NCI-H187 (cell line): Measurements from ENCODE around the gene AMER3.
A peak's percentile ranks its signal among the peaks of the same experiment; 100 is the strongest.
"Not testable (repeated sequence)": the region's sequence is repeated elsewhere in the genome, so short reads cannot be mapped to it uniquely, and the experiment has no call there.

Experiments used
- DNase-seq, 2 experiments: peaks; one replicate each; lab custom pipeline; 2025; lab: John Stamatoyannopoulos, UW

AMER3 gene, protein sequence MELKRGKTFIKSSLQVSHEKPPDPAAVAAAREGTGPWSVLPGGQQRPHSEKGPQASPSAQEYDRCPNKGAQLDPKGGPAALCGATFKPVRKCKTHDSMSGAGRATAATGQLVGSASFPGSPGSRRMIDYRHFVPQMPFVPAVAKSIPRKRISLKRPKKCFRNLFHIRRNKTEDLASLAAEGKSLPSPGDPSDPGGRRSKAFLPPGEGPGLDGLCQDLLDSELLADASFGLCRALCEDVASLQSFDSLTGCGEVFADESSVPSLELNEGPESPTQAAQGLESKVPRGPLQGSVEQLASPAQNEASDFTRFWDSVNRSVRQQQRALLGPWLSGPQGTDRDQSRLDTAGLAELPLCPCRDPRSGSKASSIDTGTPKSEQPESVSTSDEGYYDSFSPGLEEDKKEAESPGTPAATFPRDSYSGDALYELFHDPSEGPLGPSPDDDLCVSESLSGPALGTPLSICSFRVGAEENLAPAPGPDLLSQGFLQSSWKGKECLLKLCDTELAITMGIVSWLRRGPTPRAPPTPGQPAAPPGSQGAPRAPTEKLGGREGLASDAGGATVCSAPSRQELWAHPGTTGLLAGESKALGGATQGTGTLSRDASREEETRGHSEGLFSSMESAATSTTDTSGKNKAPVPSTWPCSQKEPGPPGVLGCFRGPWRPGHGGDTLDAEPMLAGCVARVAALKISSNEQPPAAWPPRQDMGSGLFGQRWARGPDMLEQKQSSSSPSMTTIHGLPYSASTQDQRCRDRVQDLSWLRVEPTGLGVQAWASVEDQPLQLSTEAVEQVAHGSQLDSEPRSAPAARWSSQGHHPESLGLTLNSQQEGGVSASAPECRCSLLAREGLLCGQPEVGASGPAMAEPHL

DNA sequence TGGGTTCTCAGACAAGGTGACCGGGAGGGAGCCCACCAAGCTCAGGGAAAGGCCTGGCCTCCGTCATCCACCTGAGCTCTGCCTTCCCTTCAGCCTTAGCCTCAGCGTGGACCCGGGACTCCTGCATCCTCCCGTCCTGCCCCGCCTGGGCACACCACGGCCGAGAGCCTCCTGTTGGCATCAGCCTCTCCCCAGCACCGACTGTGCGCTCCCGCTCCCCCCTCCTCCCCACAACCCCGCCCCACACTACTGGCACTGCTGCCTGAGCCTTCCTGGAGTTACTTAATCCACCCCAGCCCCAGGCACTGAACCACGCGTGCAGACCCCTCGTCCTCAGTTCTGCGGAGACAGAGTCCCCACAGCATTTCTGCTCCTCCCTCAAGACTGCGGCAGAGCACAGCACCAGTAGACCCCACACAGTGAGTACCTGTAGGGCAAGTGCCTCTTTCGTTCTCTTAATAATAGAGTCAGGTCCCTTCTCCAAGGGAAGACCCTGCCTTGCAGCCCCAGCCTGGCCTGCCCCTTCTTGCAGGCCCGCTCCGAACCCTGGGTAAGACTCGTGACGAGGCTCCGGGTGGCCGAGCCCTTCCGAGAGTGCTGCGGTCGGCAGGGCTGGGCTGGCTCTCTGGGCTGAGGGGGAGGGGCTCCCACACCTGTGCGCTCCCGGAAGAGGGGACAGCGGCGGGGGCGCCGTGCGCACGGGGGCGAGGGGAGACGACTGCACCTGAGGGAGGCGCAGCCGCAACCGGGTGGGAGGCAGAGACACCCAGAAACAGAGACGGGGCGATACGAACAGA, at the start of gene AMER3:
Gene AMER3 (plus strand): TSS at position 285 of the 797 bp plus-strand sequence. CDS start 6,533 bp downstream, outside the sequence.
- DNase-seq, result peak; percentile 24 to 35

DNA sequence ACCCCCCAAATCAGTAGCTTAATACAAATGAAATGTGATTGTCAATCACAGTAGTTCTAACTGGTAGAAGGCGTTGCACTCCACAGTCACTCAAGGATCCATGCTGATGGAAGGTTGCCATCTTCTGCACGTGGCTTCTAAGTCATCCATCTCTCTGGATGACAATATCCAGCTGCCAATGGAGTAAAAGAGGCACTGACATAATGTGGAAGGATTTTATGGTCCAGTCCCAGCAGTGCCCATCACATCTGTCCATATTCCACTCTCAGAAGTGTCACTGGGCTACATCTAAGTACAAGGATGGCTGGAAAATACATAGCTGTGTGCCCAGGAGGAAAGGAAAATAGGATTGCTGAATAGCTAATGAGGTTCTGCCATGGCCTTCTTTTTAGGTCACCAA, 40.5 kb upstream of the AMER3 start:
- DNase-seq, result not testable (repeated sequence)

DNA sequence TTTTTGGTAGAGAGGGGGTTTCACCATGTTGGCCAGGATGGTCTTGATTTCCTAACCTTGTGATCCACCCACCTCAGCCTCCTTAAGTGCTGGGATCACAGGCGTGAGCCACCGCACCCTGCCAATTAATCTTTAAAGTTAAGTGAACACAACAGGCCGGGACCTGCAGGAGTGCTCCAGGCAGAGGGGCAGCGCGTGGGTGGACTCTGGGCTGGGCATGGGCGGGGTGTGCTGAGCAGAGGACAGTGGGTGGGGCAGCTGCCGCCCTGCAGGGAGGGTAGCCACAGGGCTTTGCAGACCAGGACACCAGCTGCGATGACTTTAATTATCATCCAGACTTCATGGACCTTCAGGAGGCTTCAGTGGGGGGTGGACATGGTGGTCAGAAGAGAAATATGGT, 35.3 kb upstream of the AMER3 start:
- DNase-seq, result no peak

DNA sequence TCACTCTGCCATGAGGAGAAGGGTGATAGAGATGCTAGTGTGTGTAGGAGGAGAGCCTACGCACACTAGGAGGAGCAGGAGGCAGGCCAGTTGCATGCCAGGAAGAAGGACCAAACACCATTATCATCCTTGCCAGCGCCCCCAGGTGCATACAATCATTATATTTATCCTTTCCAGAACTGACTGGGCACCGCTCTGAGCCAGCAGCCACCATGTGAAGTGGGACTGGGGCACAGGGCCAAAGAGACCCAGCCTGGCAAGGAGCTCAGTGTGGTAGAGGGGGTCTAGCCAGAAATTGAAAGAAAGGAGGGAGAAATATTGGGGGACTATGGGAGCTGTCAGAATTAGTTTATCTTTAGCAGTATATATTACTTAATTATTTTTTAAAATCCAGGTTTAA, 34.8 kb upstream of the AMER3 start:
- DNase-seq, result no peak

DNA sequence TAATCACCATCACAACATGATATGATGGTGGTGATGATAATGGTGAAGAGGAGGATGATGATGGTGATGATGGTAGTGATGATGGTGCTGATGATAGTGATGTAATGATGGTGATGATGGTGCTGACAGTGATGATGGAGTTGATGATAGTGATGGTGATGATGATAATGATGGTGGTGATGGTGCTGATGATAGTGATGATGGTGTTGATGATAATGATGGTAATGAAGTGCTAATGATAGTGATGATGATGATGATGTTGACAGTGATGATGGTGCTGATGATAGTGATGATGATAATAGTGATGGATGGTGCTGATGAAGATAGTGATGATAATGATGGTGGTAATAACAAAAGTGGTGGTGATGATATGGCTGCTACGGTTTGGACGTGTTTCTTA, 30.9 kb upstream of the AMER3 start:
- no peak for DNase-seq

DNA sequence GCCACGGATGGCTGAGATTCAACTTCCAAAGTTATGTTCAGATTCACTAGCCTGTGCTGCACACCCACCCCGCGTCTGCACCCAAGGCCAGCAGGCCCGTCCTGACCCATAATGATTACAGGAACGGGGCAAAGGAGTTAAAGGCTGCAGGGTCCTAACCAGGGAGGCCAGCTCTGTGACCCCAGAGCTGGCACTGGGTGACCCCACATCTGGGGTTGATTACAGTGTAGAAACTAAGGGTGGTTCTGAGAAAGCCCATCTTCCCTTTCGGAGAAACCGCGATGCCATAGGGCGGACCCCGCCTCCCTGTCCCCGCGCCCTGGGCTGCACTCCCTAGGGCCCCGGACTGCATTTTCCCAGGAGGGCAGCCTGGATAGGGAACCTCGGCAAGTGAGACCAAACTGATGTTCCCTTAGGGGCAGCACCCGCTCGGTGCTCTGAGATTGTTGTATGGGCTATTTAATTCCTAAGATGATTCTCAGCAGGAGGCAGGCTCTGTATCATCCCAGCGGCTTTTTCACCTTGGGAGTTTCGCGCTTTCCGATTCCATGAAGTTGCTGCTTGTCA, 28.6 kb upstream of the AMER3 start:
- no peak for DNase-seq

DNA sequence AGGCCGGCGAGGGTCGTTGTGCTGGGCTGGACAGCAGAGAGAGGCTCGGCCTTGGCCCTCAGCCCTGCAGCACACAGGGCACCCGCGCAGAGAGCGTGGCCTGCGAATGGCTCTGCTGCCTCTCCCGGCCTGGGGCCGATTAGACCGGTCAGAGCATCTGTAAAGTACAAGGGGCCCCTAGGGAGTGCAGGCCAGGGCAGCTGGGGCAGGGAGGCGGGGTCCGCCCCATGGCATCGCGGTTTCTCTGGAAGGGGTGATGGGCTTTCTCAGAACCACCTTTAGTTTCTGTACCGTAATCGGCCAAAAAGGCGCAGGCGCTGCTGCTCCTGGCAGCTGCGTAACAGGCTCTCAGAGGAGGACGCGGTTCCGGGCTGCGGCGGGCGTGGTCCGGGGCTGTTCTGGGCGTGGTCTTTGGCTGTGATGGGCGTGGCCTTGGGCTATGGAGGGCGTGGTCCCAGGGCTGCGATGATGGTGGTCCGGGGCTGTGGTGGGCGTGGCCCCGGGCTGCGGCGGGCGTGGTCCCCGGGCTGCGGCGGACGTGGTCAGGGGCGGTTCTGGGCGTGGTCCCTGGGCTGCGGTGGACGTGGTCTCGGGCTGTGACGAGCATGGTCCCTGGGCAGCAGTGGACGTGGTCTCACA, 27.9 kb upstream of the AMER3 start:
- peak; percentile 45 to 68 for DNase-seq

DNA sequence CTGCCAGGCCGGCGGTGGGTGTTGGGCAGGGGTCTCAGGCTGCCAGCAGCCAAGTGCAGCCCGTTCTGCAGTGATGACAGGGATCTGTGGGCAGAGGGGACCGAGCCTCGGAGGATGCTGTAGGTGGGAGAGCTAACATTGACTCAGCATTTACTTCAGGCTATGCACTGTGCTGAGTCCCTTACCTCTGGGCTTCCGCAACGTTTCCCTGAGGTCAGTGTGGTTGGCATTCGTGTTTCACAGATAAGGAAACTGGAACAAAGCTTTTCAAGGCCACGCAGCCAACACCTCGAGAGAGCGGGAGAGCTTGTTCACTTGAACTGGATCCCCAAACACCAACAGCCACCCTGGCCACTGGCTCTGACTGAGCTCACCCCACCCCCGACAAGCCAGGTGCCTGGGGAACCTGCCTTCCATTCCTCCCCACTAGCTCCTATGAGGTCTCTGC, 27.3 kb upstream of the AMER3 start:
- DNase-seq, result peak in 1 of 2 experiments; percentile 7

DNA sequence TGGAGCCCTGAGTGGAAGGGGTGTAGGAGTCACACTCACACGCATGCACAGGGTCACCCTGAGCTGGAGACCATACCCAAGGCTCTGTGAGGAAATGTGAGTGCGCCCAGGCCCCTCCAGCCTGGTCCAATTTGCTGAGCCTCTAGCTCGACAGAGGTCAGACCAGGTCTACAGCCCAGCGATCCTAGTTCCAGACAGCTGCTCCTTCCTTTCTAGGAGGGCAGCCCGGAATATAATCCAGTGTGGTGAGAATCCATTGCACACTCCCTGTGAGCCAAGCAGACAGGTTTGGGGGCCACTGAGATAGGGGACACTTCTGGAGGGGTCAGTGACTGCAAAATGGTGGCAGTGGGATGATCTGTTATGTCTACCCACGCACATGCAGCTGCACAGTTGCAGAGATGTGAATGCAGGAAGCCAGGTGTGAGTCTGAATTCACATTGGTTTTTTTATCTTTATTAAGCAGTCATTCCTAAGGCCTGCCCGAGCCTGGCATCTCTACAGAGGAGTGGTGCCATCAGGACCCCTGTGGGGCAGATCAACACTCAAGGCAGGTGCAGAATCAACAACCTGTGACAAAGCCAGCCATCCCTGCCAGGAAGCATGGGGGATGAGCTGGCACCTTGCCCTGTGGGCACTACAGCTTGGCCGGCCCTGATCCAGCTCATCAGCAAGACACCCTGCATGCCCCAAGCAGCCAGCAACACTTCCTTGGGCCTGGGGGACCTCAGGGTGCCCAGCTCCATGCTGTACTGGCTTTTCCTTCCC, 26.6 kb upstream of the AMER3 start, which contains the start of gene GPR148:
Gene GPR148 (plus strand): TSS at position 522 of the 768 bp plus-strand sequence. CDS start 82 bp downstream, at position 604.
- peak; percentile 56 to 61 for DNase-seq

DNA sequence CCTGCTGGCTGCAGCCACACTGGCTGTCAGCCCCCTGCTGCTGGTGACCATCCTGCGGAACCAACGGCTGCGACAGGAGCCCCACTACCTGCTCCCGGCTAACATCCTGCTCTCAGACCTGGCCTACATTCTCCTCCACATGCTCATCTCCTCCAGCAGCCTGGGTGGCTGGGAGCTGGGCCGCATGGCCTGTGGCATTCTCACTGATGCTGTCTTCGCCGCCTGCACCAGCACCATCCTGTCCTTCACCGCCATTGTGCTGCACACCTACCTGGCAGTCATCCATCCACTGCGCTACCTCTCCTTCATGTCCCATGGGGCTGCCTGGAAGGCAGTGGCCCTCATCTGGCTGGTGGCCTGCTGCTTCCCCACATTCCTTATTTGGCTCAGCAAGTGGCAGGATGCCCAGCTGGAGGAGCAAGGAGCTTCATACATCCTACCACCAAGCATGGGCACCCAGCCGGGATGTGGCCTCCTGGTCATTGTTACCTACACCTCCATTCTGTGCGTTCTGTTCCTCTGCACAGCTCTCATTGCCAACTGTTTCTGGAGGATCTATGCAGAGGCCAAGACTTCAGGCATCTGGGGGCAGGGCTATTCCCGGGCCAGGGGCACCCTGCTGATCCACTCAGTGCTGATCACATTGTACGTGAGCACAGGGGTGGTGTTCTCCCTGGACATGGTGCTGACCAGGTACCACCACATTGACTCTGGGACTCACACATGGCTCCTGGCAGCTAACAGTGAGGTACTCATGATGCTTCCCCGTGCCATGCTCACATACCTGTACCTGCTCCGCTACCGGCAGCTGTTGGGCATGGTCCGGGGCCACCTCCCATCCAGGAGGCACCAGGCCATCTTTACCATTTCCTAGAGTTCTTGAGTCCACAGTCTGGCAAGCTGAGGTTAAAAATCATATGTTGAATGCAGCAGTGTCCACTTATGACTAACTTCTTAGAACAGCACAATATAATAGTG, 25.7 kb upstream of the AMER3 start:
- peak in 1 of 2 experiments; percentile 23 for DNase-seq

DNA sequence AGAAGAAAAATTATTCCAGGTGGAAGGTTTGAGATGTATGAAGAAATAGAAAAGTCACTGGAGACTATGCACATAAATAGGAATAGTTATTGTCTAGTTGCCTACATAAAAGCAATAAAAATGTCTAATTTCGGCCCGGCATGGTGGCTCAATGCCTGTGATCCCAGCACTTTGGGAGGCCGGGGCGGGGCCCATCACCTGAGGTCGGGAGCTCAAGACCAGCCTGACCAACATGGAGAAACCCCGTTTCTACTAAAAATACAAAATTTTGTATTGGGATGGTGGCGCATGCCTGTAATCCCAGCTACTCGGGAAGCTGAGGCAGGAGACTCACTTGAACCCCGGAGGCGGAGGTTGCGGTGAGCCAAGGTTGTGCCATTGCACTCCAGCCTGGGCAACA, 23.1 kb upstream of the AMER3 start:
- not testable (repeated sequence) for DNase-seq

DNA sequence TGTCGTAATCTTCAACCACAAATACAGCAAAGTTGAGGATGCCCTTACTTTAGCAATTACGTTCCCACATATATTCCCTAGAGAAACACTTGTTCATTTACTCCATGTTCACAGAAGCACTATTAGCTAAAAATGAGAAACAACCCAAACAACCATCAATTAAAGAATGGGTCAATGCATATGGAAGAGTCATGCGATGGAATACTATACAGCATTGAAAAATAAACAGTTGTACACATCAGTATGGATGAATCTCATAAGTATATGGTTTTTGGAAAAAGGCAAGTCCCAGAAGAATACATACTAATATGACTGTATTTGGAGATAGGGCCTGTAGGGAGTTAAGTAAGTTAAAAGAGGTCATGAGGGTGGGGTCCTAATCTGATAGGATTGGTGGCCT, 20.1 kb upstream of the AMER3 start:
- DNase-seq, result no peak

DNA sequence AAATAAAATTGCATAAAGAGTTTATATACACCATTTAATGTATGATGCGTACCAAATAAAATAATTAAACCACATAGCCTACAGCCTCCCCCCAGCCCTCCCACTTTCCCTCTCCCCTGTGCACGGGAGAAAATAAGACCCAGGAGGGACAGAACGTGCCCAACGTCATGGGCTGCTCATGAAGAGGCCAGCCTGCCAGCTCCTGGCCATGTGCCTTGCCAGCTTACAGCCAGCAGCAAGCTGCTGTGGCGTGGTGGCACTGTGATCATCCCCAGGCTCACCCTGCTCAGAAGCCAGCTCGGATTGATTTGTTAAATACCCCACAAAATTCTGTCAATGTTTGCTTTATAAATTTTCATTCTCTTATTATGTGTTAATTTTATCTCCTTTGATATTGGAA, 18.9 kb upstream of the AMER3 start:
- DNase-seq, result no peak

DNA sequence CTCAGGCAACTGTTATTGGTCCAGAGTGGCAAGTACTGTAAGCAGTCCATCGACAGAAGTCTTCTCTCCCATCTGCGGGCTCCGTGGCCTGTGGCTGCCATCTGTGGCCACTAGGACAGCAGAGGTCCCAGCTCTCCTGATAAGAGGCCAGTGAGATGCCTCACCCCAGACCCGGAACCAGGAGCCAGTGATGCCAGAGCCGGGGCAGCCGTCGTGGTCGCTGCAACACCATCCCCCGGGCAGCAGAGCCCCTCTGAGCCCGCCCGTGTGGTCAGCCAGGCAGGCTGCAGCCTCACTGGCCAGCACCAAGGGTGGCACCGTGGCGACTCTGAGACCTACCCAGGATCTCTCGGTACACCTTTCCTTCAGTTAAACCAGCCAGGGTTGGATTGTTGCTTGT, 17.7 kb upstream of the AMER3 start:
- DNase-seq, result no peak

DNA sequence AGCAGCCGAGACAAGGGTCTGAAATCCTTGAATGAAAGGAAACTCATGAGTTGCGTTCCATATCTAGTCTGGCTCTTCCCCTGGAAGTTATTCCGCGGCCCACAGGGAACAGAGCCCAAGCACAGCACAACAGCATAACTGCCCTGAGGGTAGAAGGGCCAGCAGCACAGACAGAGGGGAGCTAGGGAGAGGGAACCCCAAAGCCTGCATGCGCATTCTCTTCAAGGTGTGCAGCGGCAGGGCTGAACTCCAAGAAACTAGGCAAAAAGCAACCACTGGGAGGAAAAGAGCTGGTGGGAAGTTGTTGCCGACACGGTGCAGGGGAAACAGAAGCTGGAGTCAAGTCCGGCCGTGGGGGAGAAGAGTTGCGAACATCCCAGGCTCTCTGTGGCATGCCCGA, 14.7 kb upstream of the AMER3 start:
- DNase-seq, result no peak

DNA sequence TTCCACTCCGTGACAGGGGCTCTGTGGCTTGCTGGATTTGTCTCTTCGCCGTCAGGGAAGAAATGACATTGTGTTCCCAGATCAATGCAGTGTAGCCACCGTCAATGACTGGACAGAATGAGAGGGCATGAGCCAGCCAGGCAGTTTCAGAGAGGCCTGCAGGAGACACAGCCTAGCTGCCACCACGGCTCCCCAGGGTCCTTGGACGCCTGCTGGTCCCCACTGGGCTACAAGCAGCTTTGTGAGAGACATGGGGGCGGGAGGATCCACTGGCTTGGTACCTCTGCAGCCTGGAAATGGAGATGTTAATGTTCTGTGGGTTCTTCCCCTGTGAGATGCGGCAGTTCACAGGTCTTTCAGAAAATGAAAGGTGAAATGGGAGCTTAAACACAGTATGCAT, 12.1 kb upstream of the AMER3 start:
- no peak for DNase-seq

DNA sequence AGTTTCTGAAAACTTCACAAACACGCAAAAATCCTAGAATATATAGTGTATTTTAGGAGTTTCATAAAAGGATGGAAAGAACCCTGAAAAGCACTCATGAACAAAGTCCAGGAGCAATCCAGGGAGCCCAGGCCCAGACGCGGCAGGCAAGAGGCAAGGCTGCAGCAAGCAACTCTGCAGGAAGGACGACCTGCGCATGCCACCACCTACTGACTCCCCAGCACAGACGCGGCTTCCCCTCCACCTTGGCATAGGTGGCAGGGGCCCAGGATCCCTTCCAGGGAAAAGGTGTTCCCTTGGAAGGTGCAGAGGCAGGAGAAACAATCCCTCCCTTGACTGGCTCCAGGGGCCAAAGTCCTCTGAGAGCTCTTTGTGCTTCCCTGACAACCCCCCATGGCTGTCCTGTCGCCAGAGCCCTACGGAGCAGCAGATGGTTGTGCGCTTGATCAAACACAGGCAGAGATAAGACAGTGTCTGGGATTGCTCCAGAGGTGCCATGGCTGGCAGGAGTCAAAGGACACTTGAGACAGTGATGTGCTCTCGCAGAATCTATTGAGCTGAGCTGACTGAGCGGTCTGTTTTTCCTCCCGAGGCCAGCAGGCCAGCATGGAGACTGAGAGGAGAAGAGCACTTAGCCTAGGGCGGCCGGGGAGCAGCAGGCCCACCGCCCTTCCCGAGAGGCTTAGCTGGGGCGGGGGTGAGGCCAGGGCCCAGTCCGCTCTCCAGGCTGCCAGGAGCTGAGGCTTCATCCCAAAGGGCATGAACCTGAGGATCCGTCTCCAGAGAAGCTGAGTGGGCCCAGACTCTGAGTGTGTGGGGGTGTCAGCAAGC, 10.8 kb upstream of the AMER3 start:
- peak; percentile 12 to 43 for DNase-seq

DNA sequence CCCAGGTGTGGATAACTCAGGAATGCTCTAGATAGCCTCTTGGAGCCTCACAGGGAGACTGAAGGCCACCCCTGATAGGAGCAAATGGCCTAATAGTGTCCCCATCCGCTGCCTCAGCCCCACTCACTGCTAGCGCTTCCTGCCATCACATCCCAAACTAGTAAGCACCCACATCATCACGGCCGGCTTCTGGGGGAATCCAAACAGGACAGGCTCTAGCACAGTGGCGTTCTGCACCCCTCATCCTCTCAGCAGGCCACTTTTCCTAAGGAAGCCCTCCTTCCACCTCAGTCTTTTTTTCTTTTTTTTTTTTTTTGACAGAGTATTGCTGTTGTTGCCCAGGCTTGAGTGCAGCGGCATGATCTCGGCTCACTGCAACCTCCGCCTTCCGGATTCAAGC, 6.3 kb upstream of the AMER3 start:
- DNase-seq, result no peak
